Embryonic facial prominence (tissue), 1 donor: Measurements from ENCODE around the gene INTS2.
"Not testable (repeated sequence)": the region's sequence is repeated elsewhere in the genome, so short reads cannot be mapped to it uniquely, and the experiment has no call there.

Source experiments
- DNase-seq: peaks from one replicate; pipeline ENCODE4 v3.0.0-alpha.2; 2016; ENCODE audit errors: extremely low spot score

Gene INTS2

DNA sequence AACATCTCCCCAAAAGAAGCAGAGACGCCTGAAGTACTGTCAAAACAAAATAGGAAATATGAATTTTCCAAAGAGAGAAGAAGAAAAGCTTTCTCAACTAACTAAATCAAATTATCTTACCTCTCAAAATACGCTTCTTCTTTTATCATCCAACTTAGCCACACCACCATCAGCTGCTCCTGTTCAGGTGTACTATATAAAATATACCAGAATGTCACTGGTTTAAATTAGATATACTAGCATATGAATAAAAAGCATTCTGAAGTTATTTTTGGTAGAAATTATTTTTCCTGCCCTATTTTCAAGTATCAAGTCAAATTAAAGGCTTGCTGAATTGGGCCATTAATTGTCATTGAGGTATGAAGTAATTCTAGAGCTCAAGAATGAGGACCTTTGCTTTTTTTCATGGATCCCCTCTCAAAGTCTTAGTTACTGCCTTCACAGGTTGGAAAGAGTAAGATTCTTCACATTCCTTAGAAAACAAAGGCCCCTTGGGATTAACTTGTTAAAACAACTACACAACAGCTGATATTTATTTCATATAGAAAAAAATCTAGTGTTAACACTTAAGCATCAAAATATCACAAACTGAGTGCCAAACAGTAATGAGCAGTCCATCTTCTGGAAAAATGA, 30.1 kb downstream of the INTS2 start:
- DNase-seq: no peak

DNA sequence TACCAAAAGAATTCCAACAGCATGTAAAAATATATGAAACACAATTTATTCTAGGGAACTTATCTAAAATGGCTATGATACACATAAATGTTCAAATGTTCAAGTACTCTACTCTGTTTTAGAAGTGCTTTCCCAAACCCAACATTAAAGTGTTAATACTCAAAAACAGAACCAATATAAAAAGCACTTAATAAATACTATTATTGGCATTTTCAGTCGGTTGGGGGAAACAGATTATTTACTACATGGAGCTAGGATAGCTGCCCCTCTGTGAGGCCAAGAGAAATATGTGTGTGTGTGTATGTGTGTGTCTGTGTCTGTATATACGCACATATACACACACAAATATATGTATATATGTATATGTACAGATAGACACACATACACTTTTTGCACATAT, 32.4 kb downstream of the INTS2 start:
- DNase-seq: no peak

DNA sequence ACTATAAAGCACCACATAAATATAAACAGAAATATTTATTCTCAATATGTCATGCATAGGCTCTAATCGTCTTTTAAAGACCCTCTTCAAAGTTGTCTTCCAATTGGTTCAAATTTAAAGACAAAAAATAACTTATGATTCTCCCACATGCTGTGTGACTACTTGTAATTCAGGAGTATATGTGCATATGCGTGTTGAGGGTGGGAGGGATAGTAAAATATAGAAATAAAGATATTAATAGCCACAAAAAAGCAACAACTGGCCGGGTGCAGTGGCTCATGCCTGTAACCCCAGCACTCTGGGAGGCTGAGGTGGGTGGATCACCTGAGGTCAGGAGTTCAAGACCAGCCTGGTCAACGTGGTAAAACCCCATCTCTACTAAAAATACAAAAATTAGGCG, 33.5 kb downstream of the INTS2 start:
- not testable (repeated sequence) for DNase-seq

DNA sequence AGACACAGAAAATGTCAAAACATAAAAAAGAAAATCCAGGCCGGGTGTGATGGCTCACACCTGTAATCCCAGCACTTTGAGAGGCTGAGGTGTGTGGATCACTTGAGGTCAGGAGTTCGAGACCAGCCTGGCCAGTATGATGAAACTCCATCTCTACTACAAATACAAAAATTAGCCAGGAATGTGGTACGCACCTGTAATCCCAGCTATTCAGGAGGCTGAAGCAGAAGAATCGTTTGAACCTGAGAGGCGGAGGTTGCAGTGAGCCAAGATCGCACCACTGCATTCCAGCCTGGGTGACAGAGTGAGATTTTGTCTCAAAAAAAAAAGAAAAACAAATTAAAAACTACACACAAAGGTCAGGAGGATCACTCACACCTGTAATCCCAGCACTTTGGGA, 40.0 kb downstream of the INTS2 start:
- DNase-seq: not testable (repeated sequence)

DNA sequence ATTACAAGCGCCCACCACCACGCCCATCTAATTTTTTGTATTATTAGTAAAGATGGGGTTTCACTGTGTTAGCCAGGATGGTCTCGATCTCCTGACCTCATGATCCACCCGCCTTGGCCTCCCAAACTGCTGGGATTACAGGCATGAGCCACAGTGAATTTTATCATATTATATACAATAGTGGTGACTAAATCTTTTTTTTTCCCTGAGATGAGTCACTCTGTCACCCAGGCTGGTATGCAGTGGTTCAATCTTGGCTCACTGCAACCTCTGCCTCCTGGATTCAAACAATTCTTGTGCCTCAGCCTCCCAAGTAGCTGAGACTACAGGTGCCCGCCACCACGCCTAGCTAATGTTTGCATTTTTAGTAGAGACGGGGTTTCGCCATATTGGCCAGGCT, 41.9 kb downstream of the INTS2 start:
- DNase-seq: not testable (repeated sequence)

DNA sequence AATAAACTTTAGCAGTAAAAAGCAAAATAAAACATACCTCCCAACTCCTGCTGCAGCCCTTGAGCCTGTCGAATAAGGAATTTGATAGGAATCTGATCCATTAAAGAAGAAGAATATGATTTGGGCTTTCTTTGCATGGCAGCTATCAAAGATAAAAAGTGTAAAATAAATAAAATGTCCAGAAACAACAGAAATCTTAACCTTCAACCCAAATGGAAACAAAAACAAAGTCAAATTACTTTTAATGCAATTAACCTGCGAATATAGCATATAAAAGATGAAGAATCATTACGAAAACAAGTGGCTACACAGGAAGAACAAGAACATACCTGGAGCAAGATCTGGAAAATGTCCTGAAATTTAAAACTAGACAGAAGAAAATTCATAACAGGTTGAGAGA, 42.9 kb downstream of the INTS2 start:
- DNase-seq: no peak

DNA sequence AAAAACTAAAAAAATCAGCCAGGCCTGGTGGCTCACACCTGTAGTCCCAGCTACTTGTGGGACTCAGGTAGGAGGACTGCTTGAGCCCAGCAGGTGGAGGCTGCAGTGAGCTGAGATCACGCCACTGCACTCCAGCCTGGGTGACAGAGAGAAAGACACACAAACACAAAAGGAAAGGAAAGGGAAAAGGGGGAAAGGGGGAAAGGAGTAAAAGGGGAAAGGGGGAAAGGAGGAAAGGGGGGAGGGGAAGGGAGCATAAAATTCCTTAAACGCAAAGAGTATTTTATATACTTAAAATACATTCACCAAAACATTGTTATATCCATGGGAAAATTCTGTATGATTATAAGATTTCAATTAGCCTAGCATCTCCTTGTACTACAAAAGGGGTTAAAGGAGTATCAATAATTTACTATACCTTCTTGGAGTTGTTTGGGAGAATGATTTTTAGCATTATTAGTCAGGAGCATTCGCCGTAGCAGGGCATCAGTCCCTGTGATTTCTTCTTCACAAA, 47.1 kb downstream of the INTS2 start:
- DNase-seq: no peak

DNA sequence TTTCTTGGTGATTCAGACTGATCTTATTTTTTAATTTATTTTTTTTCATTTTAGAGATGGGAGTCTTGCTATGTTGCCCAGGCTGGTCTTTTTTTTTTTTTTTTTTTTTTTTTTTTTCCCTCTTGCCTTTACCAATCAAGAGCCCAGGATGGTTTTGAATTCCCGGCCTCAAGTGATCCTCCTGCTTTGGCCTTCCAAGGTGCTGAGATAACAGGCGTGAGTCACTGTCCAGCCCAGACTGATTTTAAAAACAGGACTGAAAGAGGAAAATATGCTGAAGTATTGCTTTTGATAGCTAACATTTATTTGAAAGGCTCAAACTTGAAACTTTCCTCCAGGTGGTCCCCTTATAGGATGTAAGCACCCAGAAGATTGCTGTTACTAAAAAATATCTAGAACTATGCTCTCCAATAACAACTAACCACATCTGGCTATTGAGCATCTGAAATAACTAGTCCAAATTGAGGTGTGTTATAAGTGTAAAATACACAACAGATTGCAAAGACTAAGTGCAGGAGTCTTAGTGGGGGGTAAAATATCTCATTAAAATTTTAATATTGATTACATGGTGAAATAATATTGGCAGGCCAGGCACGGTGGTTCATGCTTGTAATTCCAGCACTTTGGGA, 48.7 kb downstream of the INTS2 start:
- no peak for DNase-seq

DNA sequence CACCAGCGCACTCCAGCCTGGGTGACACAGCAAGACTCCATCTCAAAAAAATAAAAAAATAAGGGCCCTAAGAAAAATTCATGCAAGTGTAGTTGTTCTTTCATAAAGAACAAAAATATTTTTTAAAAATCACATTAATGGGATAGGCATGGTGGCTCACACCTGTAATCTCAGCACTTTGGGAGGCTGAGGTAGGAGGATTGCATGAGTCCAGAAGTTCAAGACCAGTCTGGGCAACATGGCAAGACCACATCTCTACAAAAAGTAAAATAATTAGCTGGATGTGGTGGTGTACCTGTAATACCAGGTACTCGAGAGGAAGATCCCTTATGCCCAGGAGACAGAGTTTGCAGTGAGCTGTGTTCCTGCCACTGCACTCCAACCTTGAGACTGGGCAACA, 49.3 kb downstream of the INTS2 start:
- DNase-seq: no peak

DNA sequence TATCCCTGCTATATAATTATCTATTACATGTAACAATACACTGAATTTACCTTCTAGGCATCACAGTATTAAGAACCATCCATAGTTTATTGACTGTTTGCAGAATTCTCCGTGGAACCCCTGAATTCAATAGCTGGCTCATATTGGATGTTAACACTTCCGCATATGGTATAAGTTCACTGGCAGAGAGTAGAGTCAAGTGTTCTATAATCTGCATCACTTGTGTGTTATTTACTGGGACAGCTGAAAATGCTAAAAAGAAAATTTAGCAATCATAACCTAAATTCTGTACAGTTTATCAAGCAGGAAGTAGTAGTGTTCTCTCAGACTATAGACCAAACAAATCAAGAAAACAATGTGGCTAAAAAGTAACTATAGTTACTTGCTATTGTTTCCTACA, 49.9 kb downstream of the INTS2 start:
- no peak for DNase-seq

DNA sequence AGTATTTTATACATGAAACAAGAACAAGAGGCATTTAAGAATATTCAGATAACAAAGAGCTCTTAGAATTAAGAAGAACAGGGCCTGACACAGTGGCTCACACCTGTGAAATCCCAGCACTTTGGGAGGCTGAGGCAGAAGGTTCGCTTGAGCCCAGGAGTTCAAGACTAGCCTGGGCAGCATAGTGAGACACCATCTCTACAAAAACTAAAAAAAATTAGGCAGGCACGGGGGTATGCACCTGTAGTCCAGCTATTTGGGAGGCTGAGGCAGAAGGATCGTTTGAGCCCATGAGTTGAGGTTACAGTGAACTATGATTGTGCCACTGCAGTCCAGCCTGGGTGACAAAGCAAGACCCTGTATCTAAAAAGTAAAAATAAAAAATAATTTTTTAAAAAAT, 52.0 kb downstream of the INTS2 start:
- DNase-seq: no peak

DNA sequence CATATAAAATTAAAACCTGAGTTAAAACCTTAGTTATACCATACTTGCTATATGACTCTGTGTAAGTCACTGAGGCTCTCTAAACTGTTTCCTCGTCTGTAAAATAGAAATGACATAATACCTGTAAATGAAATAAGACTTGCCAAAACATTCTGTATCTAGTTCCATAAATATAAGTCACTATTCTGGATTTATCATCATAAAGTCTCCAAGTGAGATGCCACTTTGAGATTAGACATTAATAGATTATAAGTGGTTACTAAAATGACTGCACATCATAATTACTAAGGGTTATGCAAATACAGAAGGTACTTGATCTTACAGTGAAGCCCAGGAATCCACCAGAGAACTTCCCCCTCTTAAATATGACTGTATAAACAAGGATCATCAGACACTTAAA, 52.5 kb downstream of the INTS2 start:
- DNase-seq: no peak

DNA sequence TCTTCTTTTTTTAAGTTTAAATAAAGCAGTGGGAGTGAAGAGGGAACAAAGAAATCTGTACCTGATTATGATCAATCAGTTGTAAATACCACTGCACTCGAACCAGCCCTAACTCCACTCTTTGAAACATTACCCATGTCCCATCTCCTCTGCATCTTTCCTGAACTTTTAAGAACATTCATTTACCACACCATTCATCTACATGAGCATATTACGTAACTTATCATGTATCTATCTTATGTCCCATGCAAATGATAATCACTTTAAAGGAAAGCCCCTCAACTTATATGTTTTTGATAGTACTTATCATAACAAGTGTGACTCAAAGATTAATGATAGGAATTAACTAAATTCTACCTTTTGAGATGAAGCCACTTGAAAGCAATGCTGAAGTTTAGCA, 53.7 kb downstream of the INTS2 start:
- no peak for DNase-seq

DNA sequence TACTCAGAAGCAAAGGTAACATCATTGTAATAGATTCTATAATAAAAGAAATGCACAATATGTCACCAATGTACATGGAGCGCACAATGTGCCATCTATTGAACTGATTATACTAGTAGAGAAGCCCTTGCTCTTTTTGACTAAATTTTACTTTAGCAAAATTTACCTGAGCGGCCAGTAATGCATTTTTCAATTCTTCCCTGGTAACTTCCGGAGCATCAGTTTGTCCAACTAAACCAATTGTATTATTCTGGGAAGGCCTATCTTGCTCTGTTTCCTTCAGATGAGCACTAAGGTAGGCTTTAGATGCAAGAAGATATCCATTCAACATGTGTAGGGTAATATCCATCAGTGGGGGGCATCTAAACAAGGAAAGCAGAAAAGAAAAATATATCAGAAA, 55.7 kb downstream of the INTS2 start:
- DNase-seq: no peak

DNA sequence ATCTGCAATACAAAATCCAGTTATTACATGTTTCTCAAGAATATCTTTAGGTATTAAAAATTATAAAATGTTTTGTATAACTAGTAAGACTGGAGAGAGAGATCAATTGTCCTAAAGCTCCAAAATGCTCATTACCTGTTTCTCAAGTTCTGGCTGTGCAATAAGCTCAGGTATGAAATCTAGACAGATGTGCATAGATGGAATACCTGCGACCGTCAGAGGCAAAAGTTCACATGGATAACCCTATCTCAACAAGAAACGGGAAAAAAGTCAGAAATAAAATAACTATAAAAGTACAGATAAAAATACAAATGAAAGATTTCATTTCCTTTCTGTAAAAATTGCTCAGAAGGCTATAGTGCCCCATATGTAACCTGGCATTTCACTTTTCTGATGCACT, 58.6 kb downstream of the INTS2 start:
- no peak for DNase-seq

DNA sequence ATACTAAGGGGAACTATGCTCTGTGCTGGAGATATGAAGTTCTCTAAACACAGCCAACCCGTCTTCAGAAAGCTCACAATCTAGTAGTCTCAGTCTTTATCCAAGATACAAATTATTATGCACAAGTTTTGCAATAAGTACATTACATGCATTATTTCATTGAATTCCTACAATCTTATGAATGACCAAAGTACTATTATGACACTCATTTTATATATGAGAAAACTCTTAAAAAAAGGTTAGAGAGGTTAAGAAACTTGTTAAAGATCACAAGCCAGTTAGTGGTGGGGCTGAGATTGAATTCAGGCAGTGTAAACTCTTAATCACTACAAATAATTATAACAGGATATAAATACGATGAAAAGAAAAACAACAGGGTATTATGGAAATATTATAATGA, 59.7 kb downstream of the INTS2 start:
- no peak for DNase-seq

DNA sequence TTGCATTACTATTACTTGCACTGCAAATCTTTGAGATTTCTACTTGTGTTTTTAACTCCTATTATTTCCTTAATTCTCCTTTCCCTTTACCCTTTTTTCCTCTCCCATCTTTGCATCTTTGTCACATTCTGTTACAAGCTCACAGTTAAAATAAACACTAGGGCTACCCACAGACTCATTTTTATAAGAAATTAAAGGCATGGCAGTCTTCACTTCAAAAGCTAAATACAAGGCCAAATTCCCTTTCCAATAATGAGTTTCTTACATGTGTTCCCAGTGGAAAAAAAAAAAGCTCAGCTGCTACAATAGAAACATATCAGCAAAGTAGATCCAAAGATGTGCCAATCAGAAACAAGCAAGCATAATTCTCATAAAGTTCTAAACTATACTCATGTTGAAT, 60.7 kb downstream of the INTS2 start:
- no peak for DNase-seq

DNA sequence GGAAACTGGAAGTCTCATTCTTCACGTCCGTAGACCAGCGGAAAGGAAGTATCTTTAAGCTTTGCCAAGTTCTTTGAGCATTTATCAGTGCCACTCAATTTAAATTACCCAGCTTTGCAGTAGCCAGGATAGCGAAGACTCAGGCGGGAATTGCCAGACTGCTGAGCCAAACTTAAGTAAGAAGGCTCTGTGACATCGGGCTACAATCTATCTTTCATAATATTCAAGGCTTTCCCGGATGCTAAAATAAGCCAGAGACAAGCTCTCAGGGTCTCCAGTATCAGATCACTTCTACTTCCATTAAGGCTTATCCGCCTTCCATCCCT, 64.0 kb downstream of the INTS2 start:
- no peak for DNase-seq

DNA sequence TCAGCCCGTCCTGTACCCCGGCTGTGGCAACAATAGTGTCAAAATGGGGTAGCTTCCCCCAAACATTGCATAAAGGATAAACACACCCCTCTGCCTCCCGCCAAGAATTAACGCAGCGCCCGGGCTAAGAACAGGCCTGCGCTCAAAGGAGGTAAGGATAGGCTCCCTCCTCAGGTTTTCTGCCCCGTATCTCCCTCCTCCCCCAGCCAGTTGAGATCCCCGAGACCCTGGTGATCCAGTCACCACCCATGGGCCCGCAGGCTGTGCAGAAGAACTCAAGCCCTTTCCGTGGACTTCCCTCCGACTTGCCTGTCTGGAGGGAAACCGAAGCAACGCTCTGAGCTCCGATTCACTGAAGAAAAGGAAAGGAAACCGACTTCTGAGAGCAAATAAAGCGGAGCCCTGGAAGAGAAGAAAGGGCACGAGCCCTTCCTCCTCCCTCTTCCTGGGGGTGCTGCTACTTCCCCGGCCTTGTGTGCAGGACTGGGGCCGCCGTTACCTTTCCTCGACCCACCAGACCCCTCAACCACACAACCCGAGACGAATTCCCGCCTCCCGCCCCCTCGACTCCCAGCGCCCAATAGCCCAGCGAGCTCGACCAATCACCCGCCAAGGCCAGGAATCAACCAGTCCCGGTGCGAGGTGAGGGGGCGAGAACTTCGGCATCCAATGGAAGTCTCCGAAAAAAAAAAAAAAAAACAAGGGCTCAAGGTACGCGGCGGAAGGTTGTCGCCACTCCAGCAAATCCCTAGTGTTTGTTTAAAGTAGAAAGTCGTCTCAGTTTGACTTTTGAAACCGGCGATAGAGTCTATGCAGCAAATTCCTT, 64.6 kb downstream of the INTS2 start, which contains the start of gene BRIP1:
TSS of gene BRIP1 (minus strand) at position 554 of the 826 bp plus-strand sequence. CDS start 1,989 bp downstream, outside the sequence.
- DNase-seq: peak; percentile 84

DNA sequence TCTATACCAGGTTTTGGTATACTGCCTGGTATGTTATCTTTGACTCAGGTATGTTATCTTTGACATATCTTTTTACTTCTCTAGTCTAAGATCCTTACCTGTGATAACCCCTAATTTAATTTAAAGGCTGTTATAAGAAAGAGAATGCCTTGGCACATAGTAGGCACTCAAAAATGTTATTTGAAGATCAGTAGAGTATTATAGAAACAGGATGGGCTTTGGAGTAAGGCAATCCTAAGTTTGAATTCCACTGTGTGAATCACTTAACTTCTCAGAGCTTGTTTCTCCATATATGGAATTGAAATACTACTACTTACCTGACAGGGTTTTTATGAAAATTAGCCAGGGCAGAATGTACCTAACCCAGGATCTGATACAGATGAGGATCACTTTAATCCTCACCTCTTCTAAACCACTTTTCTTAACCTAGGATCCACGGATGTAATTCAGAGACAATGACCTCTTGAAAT, 65.6 kb downstream of the INTS2 start:
- DNase-seq: no peak

DNA sequence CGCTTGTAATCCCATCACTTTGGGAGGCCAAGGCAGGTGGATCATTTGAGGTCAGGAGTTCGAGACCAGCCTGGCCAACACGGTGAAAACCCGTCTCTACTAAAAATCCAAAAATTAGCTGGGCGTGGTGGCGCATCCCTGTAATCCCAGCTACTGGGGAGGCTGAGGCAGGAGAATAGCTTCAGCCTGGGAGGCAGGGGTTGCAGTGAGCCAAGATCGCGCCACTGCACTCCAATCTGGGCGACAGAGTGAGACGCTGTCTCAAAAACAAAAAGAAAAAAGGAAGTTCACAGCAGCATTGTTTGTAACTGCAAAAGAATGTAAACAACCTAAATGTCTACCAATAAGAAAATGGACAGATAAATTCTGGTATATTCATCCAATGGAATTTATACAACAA, 67.4 kb downstream of the INTS2 start:
- DNase-seq: not testable (repeated sequence)

DNA sequence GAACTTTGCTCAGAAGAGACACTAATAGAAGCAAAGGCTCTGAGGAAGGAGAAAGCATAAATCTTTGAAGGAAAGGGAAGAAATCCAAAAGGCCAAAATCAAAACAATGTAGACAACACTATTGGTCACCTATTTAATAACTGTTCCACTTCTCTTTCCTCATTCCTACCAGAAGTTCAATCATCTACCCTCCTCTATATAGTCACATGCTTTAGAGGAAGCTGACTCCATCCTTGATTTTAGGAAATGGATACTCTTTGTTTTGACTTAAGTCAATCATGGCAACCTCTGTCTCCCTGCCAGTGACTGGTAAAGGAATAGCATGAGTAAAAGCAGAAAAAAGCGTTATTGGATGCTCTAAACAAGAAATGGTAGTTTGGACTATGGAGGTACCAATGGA, 71.7 kb downstream of the INTS2 start:
- no peak for DNase-seq

DNA sequence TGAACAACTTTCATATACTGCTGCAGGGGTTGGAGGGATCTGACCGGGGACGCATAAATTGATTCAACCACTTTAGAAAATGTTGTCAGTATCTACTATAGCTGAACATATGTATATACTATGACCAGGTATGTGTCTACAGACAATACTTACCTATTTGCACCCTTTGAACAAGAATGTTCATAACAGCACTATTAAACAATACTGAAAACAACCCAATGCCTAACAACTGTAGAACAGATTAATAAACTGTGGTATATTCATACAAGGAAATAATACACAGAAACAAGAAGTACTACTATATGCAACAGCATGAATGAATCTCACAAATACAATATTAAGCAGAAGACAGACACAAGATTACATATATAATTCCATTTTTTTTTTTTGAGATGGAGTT, 74.9 kb downstream of the INTS2 start:
- DNase-seq: no peak
